ENCODE data around the gene KRTDAP. TPM values are rescaled to one million over a fixed set of nuclear protein-coding genes. Genes with fewer than 3 reads are reported as not detected.

The KRTDAP gene
- total and polyA plus RNA-seq, 9 of the 15 experiments (the other 6 are each of a cell fraction or from before 2014, with no cell fraction given), result not detected

GRCh38 chr19:35539850-35540249, 49.6 kb upstream of the KRTDAP start:
- POLR2A ChIA-PET, result no interaction called here
- H3K4me3 ChIP-seq, result no peak overlapping the region
- BruUV-seq (replicated peaks), result no TSS peak
- FAIRE-seq (no peak), DNase-seq (ENCODE audit: extremely low read depth in 1 of 4, low spot score in 3 of 4) (no peak), ATAC-seq (no peak)
- in situ Hi-C loops (cut with MboI), result no loop called here
- H3K4me1 ChIP-seq (replicated peaks in 1 of 2; ENCODE audit: control insufficient read depth in 2 of 2, insufficient read depth in 2 of 2, low read length in 2 of 2), result peaks cover 6 to 9% of the 10 kb centered on the region in 2 experiments; a peak in 4 of 5 replicates
- no peak overlapping the region for H2AFZ ChIP-seq (ENCODE audit: low read depth, low read length)
- H3K9ac ChIP-seq (ENCODE audit: insufficient read depth in 1 of 2, low read depth in 2 of 2, low read length in 2 of 2), result no peak overlapping the region
- H3K79me2 ChIP-seq (ENCODE audit: control insufficient read depth, insufficient read depth, low read length), result peaks cover 16% of the 10 kb centered on the region
- WGBS (ENCODE audit: insufficient coverage, low coverage, missing lambda C conversion rate), result 74% methylated on average over 12 of the region's 12 CpGs
- CTCF ChIA-PET (ENCODE audit: low intra/inter-chr PET ratio), result no interaction called here
- H3K27ac ChIP-seq (ENCODE audit: extremely low read depth, low read depth, low read length), result no peak overlapping the region
- peaks cover 27% of the 10 kb centered on the region; the same call in 2 of the 3 replicates for H3K36me3 ChIP-seq (ENCODE audit: control insufficient read depth, insufficient read depth, low read length)
- no peaks in the 10 kb centered on the region for H3K9me3 ChIP-seq (replicated peaks; ENCODE audit: control insufficient read depth, insufficient read depth, low read depth, low read length)
- H4K20me1 ChIP-seq (replicated peaks; ENCODE audit: control insufficient read depth, insufficient read depth, low read length), result no peaks in the 10 kb centered on the region
- no peak for TF ChIP-seq RCOR1 (IDR thresholded peaks at IDR 0.05; ENCODE audit: borderline replicate concordance in 1 of 2, low read depth in 2 of 2, low read length in 2 of 2)
- 0 out of 2 replicates have a peak, but pooled peaks have one; percentile 12 for TF ChIP-seq POLR2G (IDR thresholded peaks at IDR 0.05; ENCODE audit: low read depth, low read length)
- TF ChIP-seq PRDM10 (IDR thresholded peaks at IDR 0.05; ENCODE audit: partially characterized antibody), result no peak
- peak; percentile 41; the same call in 1 of the 2 replicates for TF ChIP-seq POLR2A (conservative IDR thresholded peaks at IDR 0.05)
- TF ChIP-seq RBFOX2 (IDR thresholded peaks at IDR 0.05; ENCODE audit: low read depth, low read length), result 0 out of 2 replicates have a peak, but pooled peaks have one; percentile 17
- intact Hi-C loops (cut with micrococcal nuclease), result no loop called here
- H3K27me3 ChIP-seq (ENCODE audit: control insufficient read depth in 2 of 2, insufficient read depth in 2 of 2, low read length in 2 of 2), result peaks cover 0 to 9% of the 10 kb centered on the region in 2 experiments; a peak in 2 of 5 replicates
- no peak overlapping the region for H3K4me2 ChIP-seq (ENCODE audit: insufficient read depth, low read length)
- H3K9me1 ChIP-seq (ENCODE audit: control insufficient read depth, insufficient read depth, low read length), result peaks cover 7% of the 10 kb centered on the region

Measured in K562 (cell line).